Epithelial cell of esophagus (primary cell): ENCODE measurements around the gene WDFY4.

Experiments
- DNase-seq: peaks from one replicate; pipeline ENCODE4 v3.0.0; 2010; ENCODE audit warnings: low read depth
- H3K4me3 ChIP-seq: 2 replicates; pipeline ENCODE4 v1.5.1; 2011; ENCODE audit warnings: mild to moderate bottlenecking, low read length, control low read depth
- TF ChIP-seq, protein P1 (sequence below): IDR thresholded peaks from 2 replicates; pipeline ENCODE4 v1.5.1; 2011; ENCODE audit warnings: low read depth, mild to moderate bottlenecking, low read length, control low read depth, inconsistent platforms; ENCODE audit not compliant: insufficient read depth; ENCODE audit errors: missing control alignments

The WDFY4 gene

DNA sequence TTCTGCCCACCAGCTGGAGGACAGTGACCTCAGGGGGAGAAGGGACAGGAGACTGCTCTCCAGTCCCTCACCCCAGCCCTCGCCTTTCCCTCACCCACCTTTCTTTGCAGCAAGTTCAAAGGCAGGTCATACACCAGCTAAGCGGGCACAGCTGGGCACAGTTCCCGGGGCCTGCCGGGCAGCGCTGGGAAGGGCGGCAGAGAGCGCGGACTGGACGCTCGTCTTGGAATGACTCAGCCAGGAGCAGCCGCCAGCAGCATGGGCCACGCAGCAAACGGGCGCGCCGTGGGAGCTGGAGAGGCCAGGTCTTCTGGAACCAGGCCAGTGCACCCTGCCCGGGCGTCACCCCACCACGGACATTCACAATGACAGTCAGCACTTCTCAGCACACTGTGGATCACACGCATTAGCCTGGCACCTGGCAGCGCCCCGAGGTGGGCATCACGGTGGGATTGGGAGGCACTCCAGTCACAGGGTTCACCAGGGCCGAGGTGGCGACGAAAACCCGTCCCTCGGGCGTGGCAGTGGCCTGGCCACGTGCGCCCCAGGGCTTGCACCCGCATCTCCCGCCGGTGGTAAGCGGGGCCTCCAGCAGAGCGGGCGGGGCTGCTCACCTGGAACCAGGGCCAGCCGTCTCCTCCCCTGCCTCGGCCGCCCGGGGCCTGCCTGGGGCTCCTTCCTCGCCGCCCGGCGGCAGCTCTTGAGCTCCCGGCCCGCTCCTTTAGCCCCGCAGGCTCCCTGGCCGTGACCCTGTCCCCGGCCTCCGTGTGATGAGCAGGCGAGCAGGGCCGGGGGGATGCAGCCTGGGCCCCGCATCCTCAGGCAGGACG is 29.0 kb upstream of the WDFY4 start:
- peak; percentile 45 for DNase-seq
- TF ChIP-seq, protein P1, sequence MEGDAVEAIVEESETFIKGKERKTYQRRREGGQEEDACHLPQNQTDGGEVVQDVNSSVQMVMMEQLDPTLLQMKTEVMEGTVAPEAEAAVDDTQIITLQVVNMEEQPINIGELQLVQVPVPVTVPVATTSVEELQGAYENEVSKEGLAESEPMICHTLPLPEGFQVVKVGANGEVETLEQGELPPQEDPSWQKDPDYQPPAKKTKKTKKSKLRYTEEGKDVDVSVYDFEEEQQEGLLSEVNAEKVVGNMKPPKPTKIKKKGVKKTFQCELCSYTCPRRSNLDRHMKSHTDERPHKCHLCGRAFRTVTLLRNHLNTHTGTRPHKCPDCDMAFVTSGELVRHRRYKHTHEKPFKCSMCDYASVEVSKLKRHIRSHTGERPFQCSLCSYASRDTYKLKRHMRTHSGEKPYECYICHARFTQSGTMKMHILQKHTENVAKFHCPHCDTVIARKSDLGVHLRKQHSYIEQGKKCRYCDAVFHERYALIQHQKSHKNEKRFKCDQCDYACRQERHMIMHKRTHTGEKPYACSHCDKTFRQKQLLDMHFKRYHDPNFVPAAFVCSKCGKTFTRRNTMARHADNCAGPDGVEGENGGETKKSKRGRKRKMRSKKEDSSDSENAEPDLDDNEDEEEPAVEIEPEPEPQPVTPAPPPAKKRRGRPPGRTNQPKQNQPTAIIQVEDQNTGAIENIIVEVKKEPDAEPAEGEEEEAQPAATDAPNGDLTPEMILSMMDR, result no peak
- peak overlapping the region; percentile 26 for H3K4me3 ChIP-seq

DNA sequence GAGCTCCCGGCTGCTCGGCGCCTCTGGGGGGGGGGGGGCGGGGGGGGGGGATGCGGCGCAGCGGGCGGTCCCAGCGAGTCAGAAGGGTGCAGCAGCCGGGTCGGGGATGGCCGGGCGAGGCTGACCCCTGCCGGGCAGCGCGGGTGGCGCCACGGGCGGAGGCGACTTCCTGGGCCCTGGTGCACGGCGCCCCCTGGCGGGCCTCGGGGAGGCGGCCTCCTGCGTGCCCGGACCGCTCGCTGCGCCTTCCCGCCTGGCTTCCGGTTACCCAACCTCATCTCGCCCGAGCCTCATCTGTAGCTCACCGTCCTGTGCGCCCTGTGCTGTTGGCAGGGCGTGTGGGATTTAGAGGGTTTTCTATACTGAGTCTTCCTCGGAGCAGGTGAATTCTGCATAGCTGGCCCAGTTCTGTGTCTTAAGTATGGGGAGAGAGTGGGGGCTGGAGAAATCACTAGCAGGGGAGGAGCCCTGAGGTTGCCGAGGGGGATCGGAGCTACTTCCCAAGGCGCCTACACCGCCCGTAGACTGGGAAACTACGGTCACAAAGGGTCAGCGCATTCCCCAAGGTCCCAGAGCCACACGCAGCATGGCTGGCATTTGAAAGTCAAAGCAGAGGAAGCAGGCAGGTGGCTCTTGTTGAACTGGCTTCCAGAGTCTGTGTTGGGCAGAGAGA is 28.3 kb upstream of the WDFY4 start:
- peak overlapping the region; percentile 30 for H3K4me3 ChIP-seq
- TF ChIP-seq, protein P1, result peak; percentile 53
- peak; percentile 91 for DNase-seq

DNA sequence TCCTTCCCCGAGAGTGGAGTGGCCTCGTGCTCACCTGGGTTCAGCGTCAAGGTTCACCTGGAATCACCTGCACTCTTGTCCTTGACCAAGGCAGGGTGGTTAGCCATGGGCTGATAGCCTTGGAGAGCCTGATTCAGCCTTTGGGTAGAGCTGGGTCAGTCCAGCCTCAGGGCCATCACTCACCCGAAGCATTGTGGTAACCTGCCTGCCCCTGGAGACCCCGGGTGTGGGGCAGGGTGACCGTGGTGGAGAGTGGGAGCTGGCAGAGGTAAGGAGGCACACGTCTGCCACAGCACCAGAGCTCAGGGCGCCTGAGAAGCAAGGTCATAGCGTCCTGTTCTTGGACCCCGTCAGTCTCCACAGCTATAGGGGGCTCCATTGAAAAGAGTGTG is 27.8 kb upstream of the WDFY4 start:
- H3K4me3 ChIP-seq, result no peak overlapping the region
- no peak for DNase-seq
- TF ChIP-seq, protein P1, result no peak

DNA sequence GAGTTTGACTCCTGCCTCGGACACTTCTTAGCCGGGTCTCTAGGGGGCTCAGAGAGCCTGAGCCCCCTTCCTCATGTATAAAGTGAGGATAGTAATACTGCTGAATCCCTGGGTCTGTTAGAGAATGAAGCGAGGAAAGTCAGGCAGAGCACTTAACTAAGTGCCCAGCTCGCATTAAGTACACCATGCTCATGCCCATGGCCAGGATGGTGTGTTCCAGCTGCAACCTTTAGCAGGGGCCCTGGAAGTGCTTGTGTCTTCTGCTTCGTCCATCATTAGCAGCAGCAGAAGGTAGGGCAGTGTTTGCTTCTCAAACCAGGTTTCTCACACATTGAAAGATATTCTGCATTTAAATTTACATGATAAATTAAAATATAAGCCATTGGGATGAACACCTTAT is 27.3 kb upstream of the WDFY4 start:
- TF ChIP-seq, protein P1, result no peak
- no peak overlapping the region for H3K4me3 ChIP-seq
- DNase-seq, result no peak

DNA sequence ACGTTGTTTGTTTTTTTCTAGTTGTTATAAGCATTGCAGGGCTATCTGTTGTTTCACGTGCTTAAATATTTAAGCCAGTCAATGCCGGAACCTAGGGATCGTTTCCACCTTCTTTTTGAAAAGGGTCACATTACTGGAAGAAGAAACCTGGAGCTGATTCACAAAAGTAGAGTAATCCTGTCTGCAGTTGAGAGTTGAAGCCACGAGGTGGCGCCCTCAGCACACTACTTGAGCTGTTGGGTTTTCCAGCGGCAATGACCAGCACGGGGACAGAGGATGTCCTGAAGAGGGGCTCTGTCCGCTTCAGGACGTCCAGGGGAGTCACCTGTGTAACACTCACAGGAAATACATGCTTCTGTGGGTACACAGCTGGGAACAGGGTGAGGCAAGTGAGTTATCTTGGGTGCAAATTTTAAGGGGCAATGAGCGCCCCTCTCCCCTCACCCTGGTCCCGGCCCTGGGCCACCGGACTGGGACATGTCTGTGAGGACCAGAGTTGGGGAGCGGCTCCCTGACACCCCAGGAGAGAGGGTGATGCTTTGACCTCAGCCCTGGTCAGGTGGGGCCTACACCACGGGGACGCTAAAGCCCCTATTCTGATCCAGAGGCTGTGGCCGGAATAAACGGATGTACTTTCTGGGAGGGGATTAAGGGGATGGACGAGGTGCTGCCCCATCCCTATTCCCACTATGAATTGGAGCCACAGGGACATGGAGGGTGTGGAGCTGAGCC is 26.3 kb upstream of the WDFY4 start:
- DNase-seq, result peak; percentile 69
- H3K4me3 ChIP-seq, result no peak overlapping the region
- TF ChIP-seq, protein P1, result peak; percentile 96

DNA sequence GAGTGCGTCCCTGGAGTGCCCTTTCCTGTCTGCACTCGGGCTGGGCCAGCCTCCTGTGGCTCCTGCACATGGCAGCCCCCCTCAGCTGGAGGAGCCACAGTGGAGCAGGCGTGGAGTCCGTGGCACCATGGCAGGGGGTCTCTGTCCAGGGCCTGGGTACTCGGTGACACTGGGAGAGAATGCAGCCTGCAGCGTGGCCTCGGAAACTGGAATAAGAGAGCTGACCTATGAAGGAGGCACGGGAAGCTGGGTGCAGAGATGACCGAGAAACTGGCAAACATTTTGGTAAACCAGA is 25.8 kb upstream of the WDFY4 start:
- TF ChIP-seq, protein P1, result no peak
- H3K4me3 ChIP-seq, result no peak overlapping the region
- DNase-seq, result no peak
